GM19463 (cell line): Measurements from ENCODE around the gene FBRSL1.
"Not testable (repeated sequence)": the region's sequence is repeated elsewhere in the genome, so short reads cannot be mapped to it uniquely, and the experiment has no call there.

ENCODE experiments used
- ATAC-seq: cut with Tn5 transposase; IDR thresholded peaks from one replicate; pipeline ENCODE4 v1.9.1; 2021; ENCODE audit warnings: mild to moderate bottlenecking, moderate library complexity; ENCODE audit not compliant: unreplicated experiment

Gene FBRSL1

GRCh38 chr12:132522592-132523380 is 32.8 kb downstream of the FBRSL1 start:
- ATAC-seq: no peak

GRCh38 chr12:132523576-132524331 is 33.8 kb downstream of the FBRSL1 start:
- ATAC-seq: no peak

- no peak for ATAC-seq
Measured at GRCh38 chr12:132524405-132524804, 34.5 kb downstream of the FBRSL1 start.

GRCh38 chr12:132525011-132525832 is 35.3 kb downstream of the FBRSL1 start:
- ATAC-seq: no peak

GRCh38 chr12:132525833-132526455 is 36.0 kb downstream of the FBRSL1 start:
- no peak for ATAC-seq

GRCh38 chr12:132527186-132527882 is 37.4 kb downstream of the FBRSL1 start:
- no peak for ATAC-seq

GRCh38 chr12:132527883-132528264 is 37.9 kb downstream of the FBRSL1 start:
- no peak for ATAC-seq

GRCh38 chr12:132528564-132529106 is 38.7 kb downstream of the FBRSL1 start:
- ATAC-seq: no peak

- ATAC-seq: no peak
Measured at GRCh38 chr12:132529156-132529839, 39.3 kb downstream of the FBRSL1 start.

GRCh38 chr12:132529906-132530305 is 40.0 kb downstream of the FBRSL1 start:
- ATAC-seq: no peak

- ATAC-seq: no peak
Measured at GRCh38 chr12:132530447-132530846, 40.5 kb downstream of the FBRSL1 start.

GRCh38 chr12:132530851-132531250 is 40.9 kb downstream of the FBRSL1 start:
- no peak for ATAC-seq

- not testable (repeated sequence) for ATAC-seq
Measured at GRCh38 chr12:132532711-132533583, 43.0 kb downstream of the FBRSL1 start.

GRCh38 chr12:132533584-132533958 is 43.6 kb downstream of the FBRSL1 start:
- no peak for ATAC-seq

- no peak for ATAC-seq
Measured at GRCh38 chr12:132534076-132534475, 44.1 kb downstream of the FBRSL1 start.

- no peak for ATAC-seq
Measured at GRCh38 chr12:132535019-132535418, 45.1 kb downstream of the FBRSL1 start.

GRCh38 chr12:132536102-132536876 is 46.3 kb downstream of the FBRSL1 start:
- no peak for ATAC-seq

- ATAC-seq: no peak
Measured at GRCh38 chr12:132537049-132537448, 47.1 kb downstream of the FBRSL1 start.
